GM12892 (cell line): ENCODE data around the gene SUPT3H.

Experiments used
- POLR2A ChIP-seq: IDR thresholded peaks from 2 replicates; pipeline ENCODE4 v1.6.1; 2011; ENCODE audit warnings: low read depth, low read length, control low read depth
- POLR2AphosphoS5 ChIP-seq: IDR thresholded peaks from 2 replicates; pipeline ENCODE4 v1.6.1; 2011; ENCODE audit warnings: low read depth, low read length, control low read depth

GRCh38 chr6:44837741-44838140 lies 540.0 kb downstream of the SUPT3H start:
- TF ChIP-seq POLR2A (no peak), POLR2AphosphoS5 (no peak)
